B cell (primary cell): ENCODE data around the gene NFE2L1. TPM values are rescaled to one million over a fixed set of nuclear protein-coding genes. Genes with fewer than 3 reads are reported as not detected.

Experiments
- ATAC-seq: fragments of 200-7000 bp; cut with Tn5 transposase; one replicate; pipeline ENCODE4 v1.10.0; 2021; ENCODE audit warnings: low read depth, mild to moderate bottlenecking, moderate number of reproducible peaks, moderate library complexity
- CTCF ChIA-PET: fragments of 350-600 bp; sonication (Branson Sonifier 250); formaldehyde crosslinking; loops from one replicate; lab custom pipeline; 2021; ENCODE audit warnings: antibody characterized with exemption, inconsistent platforms; lab: Charles Lee
- POLR2A ChIA-PET: fragments of 350-600 bp; sonication (Branson Sonifier 250); formaldehyde crosslinking; loops from one replicate; lab custom pipeline; 2021; ENCODE audit warnings: antibody characterized with exemption; lab: Charles Lee
- DNase-seq: peaks from one replicate; pipeline ENCODE4 v3.0.0; 2013
- H2AFZ ChIP-seq: 2 replicates; pipeline ENCODE4 v1.6.1; 2012; ENCODE audit warnings: mild to moderate bottlenecking, low read depth, low read length; ENCODE audit not compliant: insufficient read depth, poor library complexity, severe bottlenecking
- H3K27ac ChIP-seq, 2 donors: 1 replicate in 1 of 2; 2 replicates in 1 of 2; pipeline ENCODE4 v1.5.1; 2012 to 2013; ENCODE audit warnings: low read length in 2 of 2, mild to moderate bottlenecking in 2 of 2, moderate library complexity in 1 of 2
- H3K27me3 ChIP-seq, 4 experiments: fragments of 200-600 bp in 1 of 4; sonication (generic) in 1 of 4; replicated peaks in 1 of 4; 1 replicate in 2 of 4; 2 replicates in 2 of 4; pipeline versions ENCODE4 v1.6.1 to v1.7.0; 2013 to 2016; ENCODE audit warnings: low read length in 3 of 4, mild to moderate bottlenecking in 2 of 4, mixed read lengths in 1 of 4, moderate library complexity in 1 of 4; ENCODE audit not compliant: insufficient read depth in 4 of 4, control insufficient read depth in 3 of 4; ENCODE audit errors: control extremely low read depth in 1 of 4
- H3K36me3 ChIP-seq, 2 experiments: replicated peaks in 1 of 2; 1 replicate in 1 of 2; 2 replicates in 1 of 2; pipeline versions ENCODE4 v1.6.1 to v1.7.1; 2013; ENCODE audit warnings: low read length in 1 of 2; ENCODE audit not compliant: insufficient read depth in 2 of 2, control insufficient read depth in 1 of 2; ENCODE audit errors: control extremely low read depth in 1 of 2, extremely low read depth in 1 of 2
- H3K4me1 ChIP-seq, 2 donors: fragments of 200-600 bp in 1 of 2; sonication (generic) in 1 of 2; 1 replicate in 1 of 2; 2 replicates in 1 of 2; pipeline versions ENCODE4 v1.5.1 to v1.6.1; 2013 to 2017; ENCODE audit warnings: low read length in 2 of 2; ENCODE audit not compliant: control insufficient read depth in 2 of 2, insufficient read depth in 2 of 2
- H3K4me2 ChIP-seq: replicated peaks from 2 replicates; pipeline ENCODE3; 2012; ENCODE audit warnings: mild to moderate bottlenecking, low read depth, low read length; ENCODE audit not compliant: poor library complexity, severe bottlenecking
- H3K4me3 ChIP-seq, 5 experiments: fragments of 200-600 bp in 1 of 5; sonication (generic) in 1 of 5; 1 replicate in 3 of 5; 2 replicates in 2 of 5; pipeline versions ENCODE4 v1.5.1 to v1.7.0; 2011 to 2016; ENCODE audit warnings: low read length in 4 of 5, mild to moderate bottlenecking in 4 of 5, low read depth in 2 of 5, control low read depth in 1 of 5, moderate library complexity in 1 of 5; ENCODE audit not compliant: insufficient read depth in 1 of 5; ENCODE audit errors: control extremely low read depth in 1 of 5, extremely low read depth in 1 of 5
- H3K79me2 ChIP-seq: fragments of 200-600 bp; sonication (generic); one replicate; pipeline ENCODE4 v1.6.0; 2016; ENCODE audit warnings: low read length; ENCODE audit not compliant: control insufficient read depth, insufficient read depth
- H3K9ac ChIP-seq: fragments of 200-600 bp; sonication (generic); 2 replicates; pipeline ENCODE4 v1.6.1; 2017; ENCODE audit warnings: mild to moderate bottlenecking, low read length, moderate library complexity
- H3K9me3 ChIP-seq, 3 donors: one replicate each; pipeline versions ENCODE4 v1.6.1 to v1.7.1; 2013; ENCODE audit warnings: low read length in 2 of 3; ENCODE audit not compliant: control insufficient read depth in 2 of 3, insufficient read depth in 1 of 3; ENCODE audit errors: control extremely low read depth in 1 of 3
- H4K20me1 ChIP-seq: 2 replicates; pipeline ENCODE4 v1.6.0; 2012; ENCODE audit warnings: mild to moderate bottlenecking, low read length; ENCODE audit not compliant: insufficient read depth, control insufficient read depth, poor library complexity, severe bottlenecking
- H3K27ac Mint-ChIP-seq: one replicate; pipeline ENCODE4 v1.8.0; 2021; ENCODE audit warnings: mixed read lengths
- H3K27me3 Mint-ChIP-seq: one replicate; pipeline ENCODE4 v1.8.0; 2021; ENCODE audit warnings: mixed read lengths
- H3K4me1 Mint-ChIP-seq: one replicate; pipeline ENCODE4 v1.8.0; 2021; ENCODE audit warnings: mixed read lengths
- H3K4me3 Mint-ChIP-seq: one replicate; pipeline ENCODE4 v1.8.0; 2021; ENCODE audit warnings: mixed read lengths
- H3K9me3 Mint-ChIP-seq: one replicate; pipeline ENCODE4 v1.8.0; 2022; ENCODE audit warnings: mixed read lengths; ENCODE audit not compliant: insufficient read depth
- EZH2 ChIP-seq: IDR thresholded peaks from 2 replicates; pipeline ENCODE4 v1.6.1; 2012; ENCODE audit warnings: borderline replicate concordance, low read depth, mild to moderate bottlenecking, moderate library complexity, low read length; ENCODE audit not compliant: insufficient read depth, poor library complexity, severe bottlenecking
- WGBS: methylation state at CpG from one replicate; pipeline ENCODE4 v1.1.5; 2013; ENCODE audit warnings: missing lambda C conversion rate; ENCODE audit not compliant: insufficient coverage; 5-methylcytosine and 5-hydroxymethylcytosine counted together
- intact Hi-C: fragments of 100-400 bp; cut with micrococcal nuclease; formaldehyde crosslinking; loops from one replicate; pipeline ENCODE4 v1.10.0; 2022
- polyA plus RNA-seq: library from polyadenylated mRNA; depleted of rRNA; stranded (reverse); fragments of >200 nt; gene quantifications from 2 replicates; pipeline ENCODE4 v1.2.3, GENCODE V29; 2012
- total RNA-seq, 2 donors: library from RNA; stranded (reverse); fragments of 120-200 nt in 1 of 2; gene quantifications; 1 replicate in 1 of 2; 2 replicates in 1 of 2; pipeline versions ENCODE4 v1.2.3 to v1.2.4, GENCODE V29; 2013 to 2022
- TF ChIP-seq, protein P1 (sequence below): fragments of 200-600 bp; IDR thresholded peaks from one replicate; pipeline ENCODE4 v1.8.0; 2022; ENCODE audit warnings: antibody characterized with exemption, mild to moderate bottlenecking

NFE2L1 gene
- total and polyA plus RNA-seq, 2 donors (not counting 1 experiment from before 2014, with no cell fraction given), result 25.2 to 66.4 TPM

DNA sequence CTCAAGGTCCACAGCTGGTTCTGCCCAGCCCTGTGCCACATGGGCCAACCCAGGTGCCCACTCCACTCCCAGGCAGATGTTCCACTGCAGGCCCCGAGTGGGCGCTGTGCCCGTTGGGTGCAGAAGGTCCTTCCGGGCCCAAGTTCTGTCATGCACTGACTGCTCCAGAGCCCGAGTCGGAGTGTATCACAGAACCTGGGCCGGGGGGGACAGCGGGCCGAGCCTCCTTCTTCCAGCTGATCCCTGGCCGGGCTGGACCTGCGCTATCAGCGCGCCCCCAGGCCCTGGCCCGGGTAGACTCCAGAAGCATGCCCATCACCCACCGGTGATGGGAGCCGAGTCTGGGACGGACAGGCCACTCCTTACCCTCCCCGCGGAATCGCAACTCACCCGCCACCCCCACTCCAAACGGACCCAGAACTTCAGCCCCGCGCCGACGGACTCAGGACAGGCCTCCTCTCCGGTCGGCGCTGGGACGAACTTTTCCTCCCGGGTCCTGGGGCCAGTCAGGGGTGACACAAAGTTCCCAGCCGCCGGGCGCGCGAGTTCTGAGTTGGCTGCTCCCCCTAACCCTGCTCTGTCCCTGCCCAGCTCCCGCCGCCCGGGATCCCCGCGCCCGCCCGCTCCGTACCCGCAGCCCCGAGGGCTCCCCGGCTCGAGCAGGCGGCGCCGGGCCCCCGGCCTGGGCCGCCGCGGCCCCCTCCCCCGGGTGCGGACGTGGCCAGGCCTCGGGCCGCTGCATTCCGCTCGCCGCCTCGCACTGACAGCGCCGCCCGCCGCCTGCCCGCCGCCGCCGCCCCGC is 10.9 kb upstream of the NFE2L1 start, which contains the start of gene COPZ2:
COPZ2 (minus strand) TSS at position 762 of the 802 bp plus-strand sequence; CDS start at position 742, 20 bp downstream.
- Histone ChIP-seq H3K4me2 (peak within 1 kb of the TSS; percentile 98), H3K27me3 (peaks cover 0 to 38% (median 9%) of the 10 kb centered on the region in 4 experiments), H3K9ac (peak within 1 kb of the TSS; percentile 82), H3K79me2 (no peaks in the 10 kb centered on the region), H4K20me1 (no peaks in the 10 kb centered on the region), H3K4me3 (peak within 1 kb of the TSS; percentile 12 to 76 (median 70)), H3K36me3 (no peaks in the 10 kb centered on the region), H3K4me1 (peaks cover 15% of the 10 kb centered on the region in 2 donors), H3K9me3 (no peaks in the 10 kb centered on the region), H2AFZ (peak within 1 kb of the TSS; percentile 85), H3K27ac (no peak within 1 kb of the TSS)
- ATAC-seq (peak; percentile 96), DNase-seq (peak; percentile 79)
- POLR2A ChIA-PET, result interaction anchor here (0.8 to 0.9 kb wide), 2 partner anchors 11 to 12 kb away, joined by 3 to 6 read pairs; partner anchors contain the start of gene NFE2L1
- 1% methylated on average over 63 of the region's 73 CpGs for WGBS
- peak within 1 kb of the TSS; percentile 90 for H3K4me3 Mint-ChIP-seq
- H3K27ac Mint-ChIP-seq, result peak within 1 kb of the TSS; percentile 60
- H3K27me3 Mint-ChIP-seq, result peaks cover 24% of the 10 kb centered on the region
- TF ChIP-seq, protein P1, sequence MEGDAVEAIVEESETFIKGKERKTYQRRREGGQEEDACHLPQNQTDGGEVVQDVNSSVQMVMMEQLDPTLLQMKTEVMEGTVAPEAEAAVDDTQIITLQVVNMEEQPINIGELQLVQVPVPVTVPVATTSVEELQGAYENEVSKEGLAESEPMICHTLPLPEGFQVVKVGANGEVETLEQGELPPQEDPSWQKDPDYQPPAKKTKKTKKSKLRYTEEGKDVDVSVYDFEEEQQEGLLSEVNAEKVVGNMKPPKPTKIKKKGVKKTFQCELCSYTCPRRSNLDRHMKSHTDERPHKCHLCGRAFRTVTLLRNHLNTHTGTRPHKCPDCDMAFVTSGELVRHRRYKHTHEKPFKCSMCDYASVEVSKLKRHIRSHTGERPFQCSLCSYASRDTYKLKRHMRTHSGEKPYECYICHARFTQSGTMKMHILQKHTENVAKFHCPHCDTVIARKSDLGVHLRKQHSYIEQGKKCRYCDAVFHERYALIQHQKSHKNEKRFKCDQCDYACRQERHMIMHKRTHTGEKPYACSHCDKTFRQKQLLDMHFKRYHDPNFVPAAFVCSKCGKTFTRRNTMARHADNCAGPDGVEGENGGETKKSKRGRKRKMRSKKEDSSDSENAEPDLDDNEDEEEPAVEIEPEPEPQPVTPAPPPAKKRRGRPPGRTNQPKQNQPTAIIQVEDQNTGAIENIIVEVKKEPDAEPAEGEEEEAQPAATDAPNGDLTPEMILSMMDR, result peak; percentile 94
- TF ChIP-seq EZH2, result peak; percentile 78
- CTCF ChIA-PET, result interaction anchor here (0.8 to 3.9 kb wide), 17 partner anchors 11 to 93 kb away, joined by 3 to 44 read pairs (median 5); partner anchors contain the start of genes CBX1 and NFE2L1
- H3K4me1 Mint-ChIP-seq, result peaks cover 15% of the 10 kb centered on the region
- no peaks in the 10 kb centered on the region for H3K9me3 Mint-ChIP-seq
- intact Hi-C loops, result loop anchor here (1.0 kb wide), 3 partner anchors 10 to 37 kb away; no protein-coding TSS in a partner anchor
